Heart left ventricle (tissue), 13 donors: Measurements from ENCODE around the gene SSBP2.

Experiments
- CTCF ChIP-seq, 12 donors: fragments of 200-600 bp; sonication (generic) in 4 of 12; IDR thresholded peaks; one replicate each; pipeline versions ENCODE4 v1.5.0 to v1.8.0; 2018 to 2022; ENCODE audit warnings: antibody characterized with exemption in 12 of 12, mild to moderate bottlenecking in 5 of 12
- POLR2A ChIP-seq, 2 donors: fragments of 450-650 bp; IDR thresholded peaks; one replicate each; pipeline ENCODE4 v1.6.1; 2017; ENCODE audit warnings: antibody characterized with exemption in 2 of 2, mild to moderate bottlenecking in 2 of 2, moderate library complexity in 2 of 2
- donor health status: ischemic (EF 13 %, LVEDD 7.1; RV severe dilation, severe dysfunction).
- donor health status: DM: no; HTN: yes; CAD: no.
- donor health status: DM: no; HTN: no; CAD: no.
- donor health status: ischemic (EF 25% LVEDD 6.9; RV normal size, moderate dysfunction).
- donor health status: ischemic (EF 25% LVEDD 5.7; RV mildly dilated, moderate dysfunction).
- donor health status: ischemic (EF 35%, LVEDD 5.7; RV mildly dilated, moderate dysfunction).
- donor health status: nonischemic (EF 11% LVEDD 7.7; RV severe dilation, severe dysfunction).
- donor health status: DM: yes; HTN: yes; CAD: no.
- donor health status: PGD.
- donor health status: ischemic (EF 29% LVEDD 5.4; RV normal size, mild dysfunction).
- donor health status: nonischemic (EF 23%, LVEDD 6.1; RV moderate dilation, normal function).

DNA sequence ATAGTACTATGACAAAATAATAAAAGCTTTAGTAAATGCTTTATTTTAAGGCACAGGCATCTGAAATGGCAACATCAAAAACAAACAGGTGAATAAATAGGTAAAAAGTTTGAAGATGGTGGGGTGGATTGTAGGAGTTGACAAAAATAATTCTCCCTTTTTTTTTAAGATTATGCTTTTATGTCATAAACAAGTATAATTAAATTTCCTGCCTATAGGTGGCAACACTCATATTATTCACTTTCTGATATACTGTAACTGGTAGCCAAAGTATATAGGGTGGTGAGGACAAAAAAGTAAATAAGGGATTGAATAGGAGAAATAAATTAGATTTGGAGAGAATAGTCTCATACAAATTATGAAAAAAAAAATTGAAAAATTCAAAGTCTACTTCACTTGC is 236.9 kb downstream of the SSBP2 start:
- peak in 7 of 12 donors; percentile 13 to 37 (median 22) for TF ChIP-seq CTCF (IDR thresholded peaks at IDR 0.05)
- TF ChIP-seq POLR2A (IDR thresholded peaks at IDR 0.05), result no peak
